Activated T-cell treated with anti-CD3 and anti-CD28 coated beads, Interleukin-2, amount 50 U/mL, for 4 hours (primary cell): ENCODE measurements around the gene EREG. TPM values are rescaled to one million over a fixed set of nuclear protein-coding genes. Genes with fewer than 3 reads are reported as not detected.
A peak's percentile ranks its signal among the peaks of the same experiment; 100 is the strongest.

Experiments
- ATAC-seq, 2 donors: fragments of 200-7000 bp; cut with Tn5 transposase; one replicate each; pipeline ENCODE4 v1.10.0; 2021
- DNase-seq: peaks from one replicate; pipeline ENCODE4 v3.0.0-alpha.2; 2020
- H3K27me3 Mint-ChIP-seq: one replicate; pipeline ENCODE4 v1.8.0; 2021; ENCODE audit warnings: low read depth, mixed read lengths
- H3K36me3 Mint-ChIP-seq: one replicate; pipeline ENCODE4 v1.8.0; 2022; ENCODE audit warnings: mixed read lengths; ENCODE audit not compliant: insufficient read depth
- H3K4me1 Mint-ChIP-seq: one replicate; pipeline ENCODE4 v1.8.0; 2021; ENCODE audit warnings: low read depth, mixed read lengths
- H3K4me3 Mint-ChIP-seq: one replicate; pipeline ENCODE4 v1.8.0; 2021; ENCODE audit warnings: mild to moderate bottlenecking, moderate library complexity, mixed read lengths
- H3K9me3 Mint-ChIP-seq: one replicate; pipeline ENCODE4 v1.8.0; 2021; ENCODE audit warnings: mixed read lengths
- total RNA-seq, 3 donors: library from RNA; stranded (reverse); gene quantifications; one replicate each; pipeline ENCODE4 v1.2.1, GENCODE V29; 2021

Gene EREG, protein sequence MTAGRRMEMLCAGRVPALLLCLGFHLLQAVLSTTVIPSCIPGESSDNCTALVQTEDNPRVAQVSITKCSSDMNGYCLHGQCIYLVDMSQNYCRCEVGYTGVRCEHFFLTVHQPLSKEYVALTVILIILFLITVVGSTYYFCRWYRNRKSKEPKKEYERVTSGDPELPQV
- under 1 TPM; 0.13 to 0.63 (median 0.54) TPM for total RNA-seq

DNA sequence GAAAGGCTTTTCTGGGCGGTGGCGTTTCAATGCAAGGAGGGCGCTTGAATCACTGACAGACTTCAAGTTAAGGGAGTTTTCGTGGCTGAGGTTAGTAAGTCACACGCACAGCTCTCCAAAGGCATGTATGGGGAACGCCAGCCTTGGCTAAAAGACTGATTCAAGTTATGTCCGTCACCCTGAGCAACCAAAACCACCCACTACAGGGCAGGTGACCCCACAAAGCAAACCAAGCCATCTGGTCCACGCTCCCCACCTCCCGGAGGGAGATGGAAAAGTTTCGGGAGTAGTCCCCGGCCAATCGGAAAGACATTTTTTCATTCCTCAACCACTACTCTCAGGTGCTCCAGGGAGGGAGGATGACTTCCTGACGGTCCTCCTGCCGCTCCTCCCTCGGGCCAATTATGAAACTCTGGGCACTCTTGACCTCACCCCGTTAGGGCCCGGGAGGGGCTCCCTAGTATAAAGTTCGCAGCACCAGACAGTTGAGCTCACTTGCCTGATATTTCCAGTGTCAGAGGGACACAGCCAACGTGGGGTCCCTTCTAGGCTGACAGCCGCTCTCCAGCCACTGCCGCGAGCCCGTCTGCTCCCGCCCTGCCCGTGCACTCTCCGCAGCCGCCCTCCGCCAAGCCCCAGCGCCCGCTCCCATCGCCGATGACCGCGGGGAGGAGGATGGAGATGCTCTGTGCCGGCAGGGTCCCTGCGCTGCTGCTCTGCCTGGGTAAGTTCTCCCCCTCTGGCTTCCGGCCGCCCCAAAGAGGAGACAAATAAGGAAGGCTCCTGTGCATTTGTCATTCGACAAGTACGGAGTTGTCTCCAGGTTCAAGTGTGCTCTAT, at the start of gene EREG:
TSS of gene EREG (plus strand) at position 494 of the 840 bp plus-strand sequence. CDS start at position 658, 164 bp downstream.
- Mint-ChIP-seq H3K4me3 (peak within 1 kb of the TSS; percentile 60), H3K27me3 (peaks cover 27% of the 10 kb centered on the region), H3K4me1 (peaks cover 11% of the 10 kb centered on the region), H3K36me3 (no peaks in the 10 kb centered on the region), H3K9me3 (no peaks in the 10 kb centered on the region)
- DNase-seq (no peak), ATAC-seq (peak; percentile 69 to 79)

DNA sequence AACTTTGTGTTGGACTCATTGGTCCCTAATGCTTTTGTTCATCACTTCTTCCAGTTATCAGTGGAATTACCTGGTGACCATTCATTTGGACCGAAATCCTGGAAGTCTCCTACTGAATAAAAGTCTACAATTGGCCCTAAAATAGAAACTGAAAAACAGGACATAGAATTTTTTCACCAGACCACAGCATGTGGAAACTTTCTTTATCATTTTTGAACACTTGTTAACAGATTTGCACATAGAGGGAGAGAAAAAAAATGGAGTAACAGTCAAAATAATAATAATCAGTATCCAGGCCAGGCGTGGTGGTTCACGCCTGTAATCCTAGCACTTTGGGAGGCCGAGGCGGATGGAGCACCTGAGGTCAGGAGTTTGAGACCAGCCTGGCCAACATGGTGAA, 49.6 kb upstream of the EREG start:
- DNase-seq (no peak), ATAC-seq (no peak)
- Mint-ChIP-seq H3K27me3 (no peaks in the 10 kb centered on the region), H3K4me3 (no peak overlapping the region), H3K4me1 (no peaks in the 10 kb centered on the region), H3K36me3 (no peaks in the 10 kb centered on the region), H3K9me3 (no peaks in the 10 kb centered on the region)

DNA sequence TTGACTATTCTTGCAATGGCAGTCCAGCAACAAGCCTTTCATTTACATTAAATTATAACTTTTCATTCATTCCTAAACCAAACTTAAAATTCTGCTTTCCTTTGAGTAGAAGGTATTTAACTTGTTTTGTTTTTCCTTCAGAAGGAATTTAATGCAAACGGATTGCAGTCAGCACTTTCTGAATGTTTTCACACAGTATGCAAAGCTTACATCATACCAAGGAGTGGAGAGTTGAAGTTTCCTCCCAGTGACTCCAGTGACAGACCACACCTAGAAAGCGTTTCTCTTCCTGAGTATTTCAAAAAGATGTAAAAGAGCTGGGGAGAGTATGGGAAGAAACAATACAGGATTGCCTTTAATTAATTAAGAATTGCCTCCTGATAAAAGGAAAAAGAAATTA, 48.5 kb upstream of the EREG start:
- ATAC-seq, result no peak
- Mint-ChIP-seq H3K9me3 (no peaks in the 10 kb centered on the region), H3K4me3 (no peak overlapping the region), H3K4me1 (no peaks in the 10 kb centered on the region), H3K27me3 (no peaks in the 10 kb centered on the region), H3K36me3 (no peaks in the 10 kb centered on the region)
- no peak for DNase-seq

DNA sequence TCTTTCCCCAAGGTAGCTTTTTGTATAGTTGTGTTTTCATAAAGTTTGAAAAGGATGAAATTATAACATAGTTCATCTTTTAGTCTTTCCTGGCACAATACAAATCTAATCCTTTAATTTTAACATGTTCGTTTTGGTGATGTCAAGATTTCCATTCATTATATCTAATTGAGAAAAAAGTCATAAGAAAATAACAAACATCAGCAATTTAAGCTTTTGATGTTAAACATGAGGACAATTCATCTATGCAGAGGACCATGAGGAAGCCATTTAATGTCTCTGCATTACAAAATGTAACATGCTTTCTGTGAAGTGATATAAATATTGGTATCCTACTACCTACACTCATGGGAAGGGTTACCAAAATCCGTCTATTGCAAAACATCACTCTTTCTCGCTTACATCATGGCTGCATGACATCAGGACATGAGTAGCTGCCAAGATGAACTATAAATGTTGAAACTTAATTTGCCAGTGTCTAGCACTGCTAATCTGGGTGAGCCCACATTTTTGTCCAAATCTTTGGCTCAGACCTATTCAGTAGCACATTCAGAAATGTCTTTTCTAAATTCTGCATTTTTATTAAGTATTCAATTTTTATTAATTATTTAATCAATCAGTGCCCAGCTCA, 47.2 kb upstream of the EREG start:
- no peak for DNase-seq
- no peaks in the 10 kb centered on the region for H3K36me3 Mint-ChIP-seq
- no peaks in the 10 kb centered on the region for H3K27me3 Mint-ChIP-seq
- no peak overlapping the region for H3K4me3 Mint-ChIP-seq
- no peak for ATAC-seq
- no peaks in the 10 kb centered on the region for H3K9me3 Mint-ChIP-seq
- H3K4me1 Mint-ChIP-seq, result no peaks in the 10 kb centered on the region

DNA sequence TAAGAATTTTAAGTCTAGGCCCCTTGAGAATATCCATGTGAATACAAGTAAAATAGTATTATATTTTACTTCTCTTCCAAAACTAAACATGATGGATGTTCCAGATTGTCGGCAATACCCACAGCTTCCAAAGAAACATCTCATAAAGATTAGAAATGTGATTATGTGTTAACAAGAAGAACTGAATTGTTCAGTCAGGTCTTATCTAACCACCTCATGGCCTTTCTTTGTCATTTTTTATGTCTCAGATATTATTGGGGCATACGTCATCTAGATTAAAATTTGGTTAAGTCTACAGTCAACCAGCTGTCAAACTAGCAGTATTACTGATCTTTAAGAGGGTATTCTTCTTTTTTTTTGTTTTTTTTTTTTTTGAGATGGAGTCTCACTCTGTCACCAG, 46.7 kb upstream of the EREG start:
- Mint-ChIP-seq H3K9me3 (no peaks in the 10 kb centered on the region), H3K4me1 (no peaks in the 10 kb centered on the region), H3K36me3 (no peaks in the 10 kb centered on the region), H3K4me3 (no peak overlapping the region), H3K27me3 (peaks cover 2% of the 10 kb centered on the region)
- DNase-seq (no peak), ATAC-seq (no peak)

DNA sequence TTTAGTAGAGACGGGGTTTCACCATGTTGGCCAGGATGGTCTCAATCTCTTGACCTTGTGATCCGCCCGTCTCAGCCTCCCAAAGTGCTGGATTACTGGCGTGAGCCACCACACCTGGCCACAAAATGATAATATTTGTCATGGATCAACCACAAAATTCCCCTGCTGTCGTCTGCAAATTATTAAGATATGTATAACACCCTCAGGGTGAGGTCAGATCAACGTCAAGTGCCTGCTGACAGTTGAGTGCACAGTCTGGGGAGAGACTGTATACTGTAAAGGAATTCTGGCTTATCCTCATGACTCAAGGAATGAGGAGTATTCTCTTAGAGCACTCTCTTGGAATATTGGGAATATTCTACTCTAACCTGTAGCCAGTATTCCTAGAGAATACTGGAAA, 45.5 kb upstream of the EREG start:
- H3K27me3 Mint-ChIP-seq, result peaks cover 2% of the 10 kb centered on the region
- ATAC-seq, result no peak

DNA sequence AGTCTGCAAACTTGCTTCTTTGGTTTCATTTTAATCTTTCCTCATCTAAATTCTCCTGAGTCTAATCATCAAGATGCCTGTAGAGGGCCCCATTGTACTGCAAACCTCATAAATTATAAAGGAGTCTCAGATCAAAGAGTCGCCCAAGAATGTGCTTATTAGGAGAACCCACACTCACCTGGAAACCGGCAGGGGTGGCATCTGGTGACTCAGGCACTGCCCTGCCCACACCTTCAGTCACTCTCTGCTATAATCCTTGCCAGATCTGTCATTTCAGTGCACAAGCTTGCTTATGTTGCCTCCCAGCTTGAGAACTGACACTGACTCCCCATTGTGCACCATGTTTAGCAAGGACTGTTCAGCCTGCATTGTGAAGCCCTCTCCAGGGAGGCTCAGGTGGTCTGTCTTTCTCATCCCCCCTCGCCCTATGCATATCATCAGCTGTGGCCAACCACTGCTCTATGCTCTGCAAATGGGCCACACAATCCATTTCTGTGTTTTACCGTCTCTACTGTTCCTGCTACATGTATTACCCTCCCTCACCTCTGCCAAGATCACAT, 44.3 kb upstream of the EREG start:
- Mint-ChIP-seq H3K9me3 (no peaks in the 10 kb centered on the region), H3K4me1 (no peaks in the 10 kb centered on the region), H3K36me3 (no peaks in the 10 kb centered on the region), H3K27me3 (peaks cover 3% of the 10 kb centered on the region), H3K4me3 (no peak overlapping the region)
- ATAC-seq, result peak; percentile 79 to 90
- DNase-seq, result peak; percentile 8

More for the DNA sequence above, 45.5 kb upstream of the EREG start:
- H3K9me3 Mint-ChIP-seq, result no peaks in the 10 kb centered on the region
- DNase-seq, result no peak
- no peaks in the 10 kb centered on the region for H3K4me1 Mint-ChIP-seq
- H3K4me3 Mint-ChIP-seq, result no peak overlapping the region
- H3K36me3 Mint-ChIP-seq, result no peaks in the 10 kb centered on the region

DNA sequence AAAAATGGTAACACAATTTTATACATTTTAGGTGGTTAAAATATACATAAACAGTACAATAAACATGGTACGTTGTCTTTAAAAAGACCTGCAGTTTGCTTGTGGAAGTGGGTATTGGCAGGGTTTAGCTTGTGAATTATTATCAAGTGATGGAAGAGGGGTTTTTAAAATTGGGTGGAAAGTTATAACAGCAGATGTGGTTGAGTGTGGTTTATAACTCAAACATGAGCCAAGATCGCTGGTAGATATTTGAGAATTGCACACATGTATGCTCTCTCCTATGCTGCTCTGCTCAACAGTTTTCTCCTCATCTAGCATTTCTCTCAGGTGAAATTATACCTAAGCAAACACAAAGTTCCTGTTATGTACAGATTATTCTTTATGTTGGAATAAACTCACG, 42.6 kb upstream of the EREG start:
- H3K4me1 Mint-ChIP-seq, result no peaks in the 10 kb centered on the region
- H3K27me3 Mint-ChIP-seq, result peaks cover 3% of the 10 kb centered on the region
- no peak overlapping the region for H3K4me3 Mint-ChIP-seq

DNA sequence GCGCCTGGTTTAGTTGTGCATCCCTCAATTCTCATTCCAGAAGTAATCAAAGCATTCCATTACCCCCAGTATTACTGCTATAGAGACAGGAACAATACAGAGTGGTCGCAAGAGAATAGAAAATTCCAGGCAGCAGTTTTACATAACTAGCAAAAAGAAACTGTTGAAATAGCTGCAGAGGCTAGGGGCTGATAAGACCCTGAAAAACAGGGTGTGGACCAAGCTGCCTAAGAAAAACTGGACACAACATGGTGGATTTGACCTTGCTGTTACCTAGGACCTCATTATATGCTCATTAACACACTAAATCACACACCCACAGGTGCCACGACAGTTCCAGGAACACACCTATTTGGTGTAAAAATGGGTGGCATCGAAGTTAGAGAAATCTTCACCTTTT, 41.3 kb upstream of the EREG start:
- ATAC-seq, result no peak
- no peaks in the 10 kb centered on the region for H3K4me1 Mint-ChIP-seq

More for the DNA sequence above, 42.6 kb upstream of the EREG start:
- no peak for DNase-seq
- Mint-ChIP-seq H3K36me3 (no peaks in the 10 kb centered on the region), H3K9me3 (no peaks in the 10 kb centered on the region)
- ATAC-seq, result no peak

DNA sequence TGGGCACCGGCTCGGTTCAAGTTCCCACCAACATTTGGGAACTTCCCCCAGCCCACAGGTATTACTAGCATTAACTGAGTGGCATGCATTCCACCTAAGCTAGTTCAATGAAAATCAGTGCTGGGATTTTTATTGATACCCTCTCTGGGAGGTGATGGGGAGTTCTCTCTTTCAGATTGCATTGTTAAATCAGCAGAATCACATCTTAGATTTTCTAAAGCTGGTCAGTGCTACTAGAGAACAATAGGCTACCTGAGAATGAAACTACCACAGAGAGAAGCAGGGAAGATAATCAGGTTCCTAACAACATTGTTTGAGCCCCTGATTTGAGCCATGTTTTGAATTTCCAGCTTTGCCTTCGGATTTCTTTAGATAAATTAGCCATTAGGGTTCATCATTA, 40.7 kb upstream of the EREG start:
- Mint-ChIP-seq H3K4me3 (no peak overlapping the region), H3K4me1 (no peaks in the 10 kb centered on the region), H3K36me3 (no peaks in the 10 kb centered on the region), H3K9me3 (no peaks in the 10 kb centered on the region), H3K27me3 (peaks cover 10% of the 10 kb centered on the region)
- DNase-seq (no peak), ATAC-seq (no peak)

More for the DNA sequence above, 41.3 kb upstream of the EREG start:
- H3K36me3 Mint-ChIP-seq, result no peaks in the 10 kb centered on the region
- no peak for DNase-seq
- H3K4me3 Mint-ChIP-seq, result no peak overlapping the region
- H3K9me3 Mint-ChIP-seq, result no peaks in the 10 kb centered on the region
- peaks cover 6% of the 10 kb centered on the region for H3K27me3 Mint-ChIP-seq

DNA sequence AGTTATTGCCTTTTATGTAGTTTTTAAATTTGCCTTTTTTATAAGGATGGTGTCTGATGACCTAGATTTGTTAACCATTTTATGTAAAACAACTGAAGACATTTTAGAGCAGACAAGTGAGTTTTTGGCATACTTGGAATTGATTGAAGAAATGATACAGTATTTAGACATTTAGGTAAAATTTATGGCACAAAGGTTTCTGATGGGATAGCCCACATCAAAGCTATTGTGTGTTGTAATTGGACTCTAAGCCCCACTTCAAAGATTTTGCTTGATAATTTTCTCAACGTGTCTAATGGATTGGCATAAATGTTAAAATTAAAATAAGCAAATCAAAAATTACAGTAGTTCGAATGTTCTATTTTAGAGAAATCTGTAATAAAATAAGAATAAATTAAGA, 39.1 kb upstream of the EREG start:
- Mint-ChIP-seq H3K27me3 (peaks cover 10% of the 10 kb centered on the region), H3K4me1 (no peaks in the 10 kb centered on the region), H3K36me3 (no peaks in the 10 kb centered on the region), H3K4me3 (no peak overlapping the region), H3K9me3 (no peaks in the 10 kb centered on the region)
- no peak for ATAC-seq
- no peak for DNase-seq

DNA sequence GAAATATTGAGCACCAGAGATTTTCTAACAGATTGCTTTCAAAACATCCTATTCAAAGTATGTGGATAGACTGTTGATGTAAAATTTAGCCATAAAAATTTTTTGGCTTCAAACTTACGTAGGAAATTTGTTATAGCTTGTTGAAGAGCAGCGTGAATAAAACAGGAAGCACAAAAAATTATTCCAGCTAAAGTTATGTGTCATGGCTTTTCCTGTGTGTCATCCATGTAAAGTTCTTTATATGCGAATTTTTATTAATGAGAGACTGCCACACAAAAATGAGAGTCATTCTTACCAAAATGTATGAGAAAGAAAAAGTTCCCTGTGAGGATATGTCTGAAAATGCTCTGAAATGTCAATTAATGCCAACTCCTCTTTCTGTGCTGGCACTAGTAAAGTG, 37.2 kb upstream of the EREG start:
- H3K27me3 Mint-ChIP-seq, result peaks cover 10% of the 10 kb centered on the region
- no peak for DNase-seq
- no peak for ATAC-seq
- H3K36me3 Mint-ChIP-seq, result no peaks in the 10 kb centered on the region
- H3K4me3 Mint-ChIP-seq, result no peak overlapping the region
- no peaks in the 10 kb centered on the region for H3K4me1 Mint-ChIP-seq
- H3K9me3 Mint-ChIP-seq, result no peaks in the 10 kb centered on the region

DNA sequence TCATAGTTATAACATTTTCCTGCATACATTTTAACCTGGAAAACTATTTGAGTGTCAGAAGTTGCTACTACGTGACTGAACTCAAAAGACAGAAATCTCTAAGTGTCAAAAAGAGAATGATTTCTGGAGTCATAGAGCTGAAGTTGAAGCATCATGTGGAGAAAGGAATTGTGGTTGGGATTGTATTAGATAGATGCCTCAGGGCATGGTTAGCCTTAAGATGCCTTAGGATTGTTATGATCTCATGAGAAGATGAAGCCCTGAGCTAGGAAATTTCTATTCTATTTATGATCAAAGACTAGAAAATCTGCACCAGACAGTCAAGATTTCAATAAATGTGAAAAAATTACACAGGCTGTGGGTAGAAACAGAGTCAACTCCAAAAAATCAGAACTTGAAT, 36.4 kb upstream of the EREG start:
- Mint-ChIP-seq H3K9me3 (no peaks in the 10 kb centered on the region), H3K4me1 (no peaks in the 10 kb centered on the region), H3K27me3 (peaks cover 8% of the 10 kb centered on the region), H3K36me3 (no peaks in the 10 kb centered on the region), H3K4me3 (no peak overlapping the region)
- ATAC-seq (no peak), DNase-seq (no peak)

DNA sequence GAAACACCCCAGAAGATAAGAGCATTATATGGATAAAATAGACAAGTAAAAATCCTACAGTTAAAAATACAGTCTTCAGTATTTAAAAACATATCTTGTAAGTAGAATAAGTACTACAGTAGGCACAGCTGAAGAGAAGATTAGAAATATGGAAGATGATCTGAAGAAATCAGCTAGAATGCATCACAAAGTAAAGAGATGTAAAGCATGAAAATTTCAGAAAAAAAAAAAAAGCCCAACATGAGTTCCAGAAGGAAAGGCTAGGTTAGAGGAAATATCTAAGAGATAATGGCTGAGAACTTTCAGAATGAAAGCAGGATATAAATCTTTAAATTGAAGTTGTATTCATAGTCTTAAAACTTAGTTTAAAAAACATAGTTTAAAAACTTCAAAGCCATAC, 35.6 kb upstream of the EREG start:
- Mint-ChIP-seq H3K4me1 (no peaks in the 10 kb centered on the region), H3K9me3 (no peaks in the 10 kb centered on the region), H3K36me3 (no peaks in the 10 kb centered on the region), H3K27me3 (peaks cover 10% of the 10 kb centered on the region), H3K4me3 (no peak overlapping the region)
- DNase-seq (no peak), ATAC-seq (no peak)
